HG03045 (cell line): ENCODE data around the gene FTO.

Source experiments
- ATAC-seq: cut with Tn5 transposase; IDR thresholded peaks from one replicate; pipeline ENCODE4 v1.9.1; 2021; ENCODE audit warnings: mild to moderate bottlenecking, moderate library complexity; ENCODE audit not compliant: unreplicated experiment

Gene FTO

GRCh38 chr16:53780051-53780450, 76.1 kb downstream of the FTO start:
- ATAC-seq = no peak

- ATAC-seq = no peak
Measured at GRCh38 chr16:53781023-53781605, 77.2 kb downstream of the FTO start.

- no peak for ATAC-seq
Measured at GRCh38 chr16:53782148-53782547, 78.2 kb downstream of the FTO start.

- no peak for ATAC-seq
Measured at GRCh38 chr16:53784291-53784690, 80.3 kb downstream of the FTO start.

GRCh38 chr16:53785044-53785443, 81.1 kb downstream of the FTO start:
- ATAC-seq = no peak

- ATAC-seq = no peak
Measured at GRCh38 chr16:53785916-53786315, 82.0 kb downstream of the FTO start.

- no peak for ATAC-seq
Measured at GRCh38 chr16:53787423-53787822, 83.5 kb downstream of the FTO start.

- ATAC-seq = no peak
Measured at GRCh38 chr16:53789137-53789536, 85.2 kb downstream of the FTO start.

GRCh38 chr16:53792161-53792951, 88.4 kb downstream of the FTO start:
- ATAC-seq = no peak

GRCh38 chr16:53803451-53803850, 99.5 kb downstream of the FTO start:
- ATAC-seq = no peak

- no peak for ATAC-seq
Measured at GRCh38 chr16:53803998-53804397, 100.0 kb downstream of the FTO start.

- ATAC-seq = no peak
Measured at GRCh38 chr16:53804467-53804866, 100.5 kb downstream of the FTO start.

GRCh38 chr16:53805113-53805512, 101.2 kb downstream of the FTO start:
- ATAC-seq = no peak

- no peak for ATAC-seq
Measured at GRCh38 chr16:53805752-53806151, 101.8 kb downstream of the FTO start.

GRCh38 chr16:53809088-53809932, 105.4 kb downstream of the FTO start:
- no peak for ATAC-seq

GRCh38 chr16:53812914-53813313, 109.0 kb downstream of the FTO start:
- no peak for ATAC-seq

GRCh38 chr16:53814801-53815200, 110.8 kb downstream of the FTO start:
- ATAC-seq = no peak

GRCh38 chr16:53816211-53816836, 112.4 kb downstream of the FTO start:
- ATAC-seq = no peak

- ATAC-seq = no peak
Measured at GRCh38 chr16:53817117-53817755, 113.3 kb downstream of the FTO start.

- no peak for ATAC-seq
Measured at GRCh38 chr16:53817812-53818550, 114.0 kb downstream of the FTO start.
